Brain microvascular endothelial cell (primary cell): Measurements from ENCODE around the gene COL9A3.
A peak's percentile ranks its signal among the peaks of the same experiment; 100 is the strongest.

Experiments used
- DNase-seq: peaks from one replicate; pipeline ENCODE4 v3.0.0-alpha.2; 2020
- H3K27ac ChIP-seq: fragments of 250-450 bp; sonication (Bioruptor Pico); 2 replicates; pipeline ENCODE4 v1.5.1; 2020; ENCODE audit warnings: mild to moderate bottlenecking, moderate library complexity
- H3K27me3 ChIP-seq: fragments of 250-450 bp; sonication (Bioruptor Pico); replicated peaks from 2 replicates; pipeline ENCODE4 v1.5.1; 2020; ENCODE audit warnings: mild to moderate bottlenecking
- H3K36me3 ChIP-seq: fragments of 250-450 bp; sonication (Bioruptor Pico); replicated peaks from 2 replicates; pipeline ENCODE4 v1.5.1; 2020; ENCODE audit warnings: mild to moderate bottlenecking
- H3K4me3 ChIP-seq: 2 replicates; pipeline ENCODE4 v1.5.1; 2011; ENCODE audit warnings: low read depth, mild to moderate bottlenecking, control low read depth, low read length, moderate library complexity
- in situ Hi-C: cut with HindIII; loops from 2 replicates; pipeline ENCODE4 v1.10.0; 2017; ENCODE audit warnings: low sequenced_read_pairs, low pct_ligation_motif_present
- TF ChIP-seq, protein P1 (sequence below): IDR thresholded peaks from 2 replicates; pipeline ENCODE4 v1.5.1; 2011; ENCODE audit warnings: low read depth, mild to moderate bottlenecking, moderate library complexity, low read length, control low read depth, inconsistent platforms; ENCODE audit errors: missing control alignments

The COL9A3 gene

DNA sequence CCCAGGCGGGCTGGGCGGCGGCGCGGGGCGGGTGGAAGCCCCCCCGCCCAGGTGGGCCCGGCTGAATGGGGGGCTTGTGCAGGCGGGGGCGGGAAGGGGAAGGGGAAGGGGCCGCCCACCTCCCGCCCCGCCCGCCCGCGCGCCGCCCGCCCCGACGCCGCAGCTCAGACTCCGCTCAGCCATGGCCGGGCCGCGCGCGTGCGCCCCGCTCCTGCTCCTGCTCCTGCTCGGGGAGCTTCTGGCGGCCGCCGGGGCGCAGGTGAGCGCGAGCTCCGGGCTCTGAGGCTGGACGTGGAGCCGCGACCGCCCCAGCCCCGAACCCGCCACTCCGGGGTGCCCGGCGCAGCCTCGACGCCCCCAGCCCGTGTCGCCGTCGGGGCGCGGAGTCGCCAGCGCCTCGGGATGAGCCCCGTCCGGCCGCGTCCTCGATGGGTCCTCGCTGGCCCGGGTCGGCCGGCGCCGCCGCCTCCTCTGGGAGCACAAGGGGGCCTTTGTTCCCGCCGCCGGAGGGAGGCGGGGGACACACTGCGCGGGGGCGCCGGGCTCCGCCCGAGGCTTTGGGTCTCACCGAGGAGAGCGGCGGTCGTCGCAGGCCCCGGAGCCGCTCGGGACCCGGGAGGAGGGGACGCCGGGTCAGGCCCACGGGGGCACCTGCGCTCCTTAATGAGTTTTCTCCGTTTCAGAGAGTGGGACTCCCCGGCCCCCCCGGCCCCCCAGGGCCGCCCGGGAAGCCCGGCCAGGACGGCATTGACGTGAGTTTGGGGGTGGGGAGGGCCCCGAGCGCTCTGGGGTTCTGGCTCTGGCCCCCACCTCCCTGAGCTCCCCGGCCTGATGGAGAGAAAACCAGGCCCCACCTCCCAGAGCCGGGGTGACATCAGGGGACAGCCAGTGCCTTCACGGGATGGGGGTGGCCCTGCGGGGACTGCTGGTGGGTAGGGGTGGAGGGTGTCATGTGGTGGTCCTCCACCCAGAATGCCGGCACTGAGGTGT is at the start of gene COL9A3:
Gene COL9A3, plus strand, starts transcription at position 167 of the 990 bp plus-strand sequence. Its CDS starts 15 bp downstream, at position 182.
- peaks cover 20% of the 10 kb centered on the region for H3K27me3 ChIP-seq
- TF ChIP-seq, protein P1, sequence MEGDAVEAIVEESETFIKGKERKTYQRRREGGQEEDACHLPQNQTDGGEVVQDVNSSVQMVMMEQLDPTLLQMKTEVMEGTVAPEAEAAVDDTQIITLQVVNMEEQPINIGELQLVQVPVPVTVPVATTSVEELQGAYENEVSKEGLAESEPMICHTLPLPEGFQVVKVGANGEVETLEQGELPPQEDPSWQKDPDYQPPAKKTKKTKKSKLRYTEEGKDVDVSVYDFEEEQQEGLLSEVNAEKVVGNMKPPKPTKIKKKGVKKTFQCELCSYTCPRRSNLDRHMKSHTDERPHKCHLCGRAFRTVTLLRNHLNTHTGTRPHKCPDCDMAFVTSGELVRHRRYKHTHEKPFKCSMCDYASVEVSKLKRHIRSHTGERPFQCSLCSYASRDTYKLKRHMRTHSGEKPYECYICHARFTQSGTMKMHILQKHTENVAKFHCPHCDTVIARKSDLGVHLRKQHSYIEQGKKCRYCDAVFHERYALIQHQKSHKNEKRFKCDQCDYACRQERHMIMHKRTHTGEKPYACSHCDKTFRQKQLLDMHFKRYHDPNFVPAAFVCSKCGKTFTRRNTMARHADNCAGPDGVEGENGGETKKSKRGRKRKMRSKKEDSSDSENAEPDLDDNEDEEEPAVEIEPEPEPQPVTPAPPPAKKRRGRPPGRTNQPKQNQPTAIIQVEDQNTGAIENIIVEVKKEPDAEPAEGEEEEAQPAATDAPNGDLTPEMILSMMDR = no peak
- peaks cover 8% of the 10 kb centered on the region for H3K36me3 ChIP-seq
- DNase-seq = no peak
- in situ Hi-C loops = no loop called here
- no peak within 1 kb of the TSS for H3K27ac ChIP-seq
- H3K4me3 ChIP-seq = no peak within 1 kb of the TSS

DNA sequence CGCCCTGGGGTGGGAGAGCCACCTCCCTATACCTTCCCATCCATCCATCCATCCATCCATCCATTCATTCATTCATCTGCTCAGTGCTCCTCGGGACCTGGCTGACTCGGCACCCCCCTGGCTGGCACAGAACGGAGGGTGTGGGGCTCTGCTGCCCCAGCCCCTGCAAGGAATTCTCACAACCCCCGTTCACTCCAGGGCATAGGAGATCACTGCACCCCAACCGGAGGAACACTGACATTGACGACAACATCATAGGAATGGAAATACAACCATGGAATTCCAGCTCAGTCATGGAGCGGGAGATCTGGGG is 48.7 kb upstream of the COL9A3 start:
- Histone ChIP-seq H3K4me3 (no peak overlapping the region), H3K36me3 (no peaks in the 10 kb centered on the region), H3K27ac (no peak overlapping the region), H3K27me3 (peaks cover 18% of the 10 kb centered on the region)
- TF ChIP-seq, protein P1 = no peak
- in situ Hi-C loops = no loop called here
- DNase-seq = no peak

DNA sequence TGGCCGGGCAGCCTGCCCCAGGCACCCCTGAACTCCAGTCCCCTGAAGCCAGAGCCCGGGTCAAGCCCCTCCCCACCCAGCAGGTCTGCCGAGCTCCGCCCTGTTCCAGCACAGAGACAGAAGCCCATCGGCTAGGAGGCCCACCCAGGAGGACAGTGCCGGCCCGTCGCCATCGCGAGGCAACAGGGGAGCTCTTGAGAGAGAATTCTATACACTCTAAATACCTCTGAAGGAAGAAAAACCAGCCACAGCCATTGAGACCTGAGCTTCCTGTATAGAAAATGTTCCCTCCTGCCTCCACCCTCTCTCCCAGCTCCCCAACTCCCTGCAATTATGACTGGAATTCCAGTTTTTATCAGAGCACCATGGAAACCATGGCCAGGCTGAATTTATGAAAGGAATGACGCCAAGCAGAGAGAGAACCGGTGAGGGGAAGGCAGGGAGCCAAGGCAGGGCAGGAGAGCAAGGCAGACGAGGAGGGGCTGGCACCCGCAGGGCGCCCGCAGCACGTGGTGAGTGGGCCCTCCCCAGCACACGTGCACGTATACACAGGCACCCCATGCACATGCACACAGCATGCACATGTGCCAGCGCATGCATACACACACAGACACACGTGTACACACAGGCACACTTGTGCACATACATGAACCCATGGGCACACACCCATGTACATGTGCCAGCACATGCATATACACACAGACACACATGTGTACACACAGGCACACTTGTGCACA is 48.1 kb upstream of the COL9A3 start:
- Histone ChIP-seq H3K4me3 (no peak overlapping the region), H3K27me3 (peaks cover 18% of the 10 kb centered on the region), H3K36me3 (no peaks in the 10 kb centered on the region), H3K27ac (no peak overlapping the region)
- TF ChIP-seq, protein P1 = no peak
- in situ Hi-C loops = no loop called here
- DNase-seq = peak; percentile 41

DNA sequence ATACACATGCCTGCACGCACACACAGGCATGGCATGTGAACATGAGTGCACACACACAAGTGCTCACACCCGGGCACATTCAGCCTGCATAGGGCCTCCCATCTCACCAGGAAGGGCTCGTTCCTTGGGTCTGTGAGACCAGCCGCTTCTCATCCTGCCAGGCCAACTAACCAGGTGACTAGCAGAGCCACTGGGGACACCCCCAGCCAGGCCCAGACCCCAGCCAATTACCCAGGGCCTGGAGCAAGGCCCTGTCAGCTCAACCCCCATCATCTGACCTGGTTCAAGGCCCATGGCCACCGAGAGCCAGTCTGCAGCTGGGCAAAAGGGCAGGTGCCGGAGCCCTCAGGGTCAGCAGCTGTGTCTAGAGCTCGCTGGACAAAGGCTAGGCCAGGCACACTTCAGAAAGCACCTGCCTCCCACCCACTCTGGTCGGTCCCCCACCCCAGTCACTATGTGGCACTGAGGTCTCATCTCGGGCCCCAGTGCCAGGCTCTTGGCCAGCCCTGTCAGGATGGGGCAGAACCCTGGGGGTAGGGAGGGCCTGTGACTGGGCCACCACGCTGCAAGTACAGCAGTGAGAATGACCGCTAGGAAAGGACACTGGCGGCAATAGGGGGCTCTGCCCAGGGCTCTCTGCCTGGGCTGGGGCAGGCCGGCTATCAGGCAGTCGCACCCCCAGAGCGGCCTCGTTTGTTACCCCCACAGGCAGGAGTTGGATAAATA is 47.3 kb upstream of the COL9A3 start:
- in situ Hi-C loops = no loop called here
- TF ChIP-seq, protein P1 = no peak
- Histone ChIP-seq H3K4me3 (no peak overlapping the region), H3K27me3 (peaks cover 18% of the 10 kb centered on the region), H3K27ac (no peak overlapping the region), H3K36me3 (no peaks in the 10 kb centered on the region)
- DNase-seq = no peak

DNA sequence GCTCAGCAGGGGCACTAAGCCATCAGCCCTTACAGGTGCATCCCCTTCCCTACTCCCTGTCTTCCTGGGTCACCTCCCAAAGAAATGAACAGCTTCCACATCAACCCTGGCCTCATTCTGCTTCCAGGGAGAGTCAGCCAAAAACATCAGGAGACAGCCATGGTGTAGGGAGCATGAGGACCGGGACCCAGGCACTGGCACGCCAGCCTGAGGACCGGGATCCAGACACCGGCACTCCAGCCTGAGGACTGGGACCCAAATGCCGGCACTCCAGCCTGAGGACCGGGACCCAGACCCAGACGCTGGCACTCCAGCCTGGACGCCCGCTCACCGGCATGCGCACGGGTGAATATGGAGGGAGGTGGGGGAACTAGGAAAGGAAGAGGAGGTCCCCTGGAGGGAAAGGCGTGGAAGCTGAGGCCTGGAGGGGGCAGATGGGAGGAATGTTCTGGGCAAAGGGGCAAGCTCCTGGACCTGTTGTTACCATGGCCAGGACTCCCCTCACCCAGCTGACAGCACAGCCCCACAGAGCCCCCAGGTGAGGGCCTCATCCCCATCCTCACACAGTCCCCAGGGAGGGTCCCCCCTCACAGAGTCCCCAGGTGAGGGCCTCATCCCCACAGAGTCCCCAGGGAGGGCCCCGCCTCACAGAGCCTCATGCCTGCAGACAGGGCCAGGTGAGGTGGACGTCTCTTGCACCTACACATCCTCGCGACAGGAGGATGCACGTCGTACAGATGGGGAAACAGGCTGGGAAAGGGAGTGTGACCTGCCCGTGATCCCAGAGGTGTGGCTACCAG is 46.5 kb upstream of the COL9A3 start:
- peaks cover 17% of the 10 kb centered on the region for H3K27me3 ChIP-seq
- TF ChIP-seq, protein P1 = no peak
- no peak for DNase-seq
- H3K36me3 ChIP-seq = no peaks in the 10 kb centered on the region
- in situ Hi-C loops = no loop called here
- H3K27ac ChIP-seq = no peak overlapping the region
- H3K4me3 ChIP-seq = no peak overlapping the region
